Glutamatergic neuron (in vitro differentiated cells): ENCODE results near the gene LDLRAD2. TPM values are rescaled to one million over a fixed set of nuclear protein-coding genes. Genes with fewer than 3 reads are reported as not detected.

Experiments used
- DNase-seq: peaks from one replicate; pipeline ENCODE4 v3.0.0; 2022
- H3K27ac Mint-ChIP-seq: one replicate; pipeline ENCODE4 v1.8.0; 2020; ENCODE audit warnings: mild to moderate bottlenecking, mixed read lengths, inconsistent platforms; ENCODE audit not compliant: unreplicated experiment
- H3K27me3 Mint-ChIP-seq: one replicate; pipeline ENCODE4 v1.8.0; 2020; ENCODE audit warnings: mild to moderate bottlenecking, moderate library complexity, mixed read lengths, inconsistent platforms; ENCODE audit not compliant: unreplicated experiment
- H3K36me3 Mint-ChIP-seq: one replicate; pipeline ENCODE4 v1.8.0; 2020; ENCODE audit warnings: mild to moderate bottlenecking, mixed read lengths, inconsistent platforms; ENCODE audit not compliant: unreplicated experiment
- H3K4me1 Mint-ChIP-seq: one replicate; pipeline ENCODE4 v1.8.0; 2020; ENCODE audit warnings: mild to moderate bottlenecking, low read depth, mixed read lengths, inconsistent platforms; ENCODE audit not compliant: unreplicated experiment
- H3K4me3 Mint-ChIP-seq: one replicate; pipeline ENCODE4 v1.8.0; 2020; ENCODE audit warnings: mild to moderate bottlenecking, mixed read lengths, inconsistent platforms; ENCODE audit not compliant: unreplicated experiment
- H3K9me3 Mint-ChIP-seq: one replicate; pipeline ENCODE4 v1.8.0; 2020; ENCODE audit warnings: mild to moderate bottlenecking, moderate library complexity, mixed read lengths, inconsistent platforms; ENCODE audit not compliant: unreplicated experiment
- CTCF ChIP-seq: fragments of 200-600 bp; sonication (generic); IDR thresholded peaks from one replicate; pipeline ENCODE4 v1.5.0; 2021; ENCODE audit not compliant: partially characterized antibody, unreplicated experiment
- total RNA-seq: library from RNA; stranded (reverse); fragmentation: NEBNext Ultra II Directional; extraction: Animal tissue kit (Norgen Biotek cat#: 25700); gene quantifications from one replicate; pipeline ENCODE4 v1.2.1, GENCODE V29; 2021; ENCODE audit not compliant: unreplicated experiment

The LDLRAD2 gene
- total RNA-seq, 1 donor from 2014 or later: not detected

GRCh38 chr1:21863981-21864380, 51.9 kb downstream of the LDLRAD2 start:
- H3K36me3 Mint-ChIP-seq: no peaks in the 10 kb centered on the region
- peaks cover under 1% of the 10 kb centered on the region for H3K9me3 Mint-ChIP-seq
- H3K4me1 Mint-ChIP-seq: peaks cover 1% of the 10 kb centered on the region
- DNase-seq: no peak
- TF ChIP-seq CTCF: no peak
- no peaks in the 10 kb centered on the region for H3K27me3 Mint-ChIP-seq
- H3K4me3 Mint-ChIP-seq: no peak overlapping the region
- no peak overlapping the region for H3K27ac Mint-ChIP-seq

GRCh38 chr1:21864730-21865129, 52.7 kb downstream of the LDLRAD2 start:
- Mint-ChIP-seq H3K27me3 (no peaks in the 10 kb centered on the region), H3K36me3 (no peaks in the 10 kb centered on the region), H3K4me3 (no peak overlapping the region), H3K9me3 (peaks cover 4% of the 10 kb centered on the region), H3K4me1 (peaks cover 3% of the 10 kb centered on the region), H3K27ac (no peak overlapping the region)
- DNase-seq: no peak
- no peak for TF ChIP-seq CTCF

- Mint-ChIP-seq H3K4me3 (no peak overlapping the region), H3K27ac (no peak overlapping the region), H3K36me3 (no peaks in the 10 kb centered on the region), H3K4me1 (peaks cover 3% of the 10 kb centered on the region), H3K27me3 (no peaks in the 10 kb centered on the region), H3K9me3 (peaks cover 4% of the 10 kb centered on the region)
- no peak for TF ChIP-seq CTCF
- no peak for DNase-seq
Measured at GRCh38 chr1:21865609-21865942, 53.5 kb downstream of the LDLRAD2 start.

GRCh38 chr1:21865943-21866706, 54.1 kb downstream of the LDLRAD2 start:
- no peaks in the 10 kb centered on the region for H3K27me3 Mint-ChIP-seq
- no peak overlapping the region for H3K27ac Mint-ChIP-seq
- no peak for DNase-seq
- H3K9me3 Mint-ChIP-seq: peaks cover 4% of the 10 kb centered on the region
- no peak overlapping the region for H3K4me3 Mint-ChIP-seq
- TF ChIP-seq CTCF: peak; percentile 23
- no peaks in the 10 kb centered on the region for H3K36me3 Mint-ChIP-seq
- peaks cover 3% of the 10 kb centered on the region for H3K4me1 Mint-ChIP-seq

- no peak for DNase-seq
- no peaks in the 10 kb centered on the region for H3K27me3 Mint-ChIP-seq
- H3K4me1 Mint-ChIP-seq: peaks cover 3% of the 10 kb centered on the region
- H3K4me3 Mint-ChIP-seq: no peak overlapping the region
- no peak for TF ChIP-seq CTCF
- H3K36me3 Mint-ChIP-seq: no peaks in the 10 kb centered on the region
- H3K9me3 Mint-ChIP-seq: peaks cover 4% of the 10 kb centered on the region
- H3K27ac Mint-ChIP-seq: no peak overlapping the region
Measured at GRCh38 chr1:21866707-21867043, 54.6 kb downstream of the LDLRAD2 start.
